DMS53 (cell line): ENCODE results near the gene YES1.

Experiments used
- DNase-seq: peaks from one replicate; lab custom pipeline; 2025; lab: John Stamatoyannopoulos, UW

The YES1 gene

GRCh38 chr18:725646-726045 lies 86.4 kb downstream of the YES1 start:
- no peak for DNase-seq

- DNase-seq = no peak
Observed at GRCh38 chr18:723541-724080, 88.4 kb downstream of the YES1 start.

- no peak for DNase-seq
Observed at GRCh38 chr18:717003-717402, 95.0 kb downstream of the YES1 start.

DNA sequence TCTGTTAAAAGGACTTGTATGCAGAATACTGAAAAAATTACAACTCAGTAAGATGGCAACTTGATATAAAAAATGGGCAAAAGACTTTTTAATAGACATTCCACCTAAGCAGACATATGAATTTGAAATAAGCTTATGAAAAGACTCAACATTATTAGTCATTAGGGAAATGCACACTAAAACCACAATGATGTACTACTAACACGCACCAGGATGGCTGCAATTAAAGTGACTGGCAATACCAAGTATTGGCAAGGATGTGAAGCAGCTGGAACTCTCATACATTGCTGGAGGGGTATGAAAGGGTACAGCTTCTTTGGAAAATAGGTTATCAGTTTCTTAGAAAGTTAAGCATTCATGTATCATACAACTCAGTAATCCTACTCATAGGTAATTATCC lies 96.4 kb downstream of the YES1 start:
- no peak for DNase-seq

GRCh38 chr18:713135-713490 lies 98.9 kb downstream of the YES1 start:
- DNase-seq = no peak

DNA sequence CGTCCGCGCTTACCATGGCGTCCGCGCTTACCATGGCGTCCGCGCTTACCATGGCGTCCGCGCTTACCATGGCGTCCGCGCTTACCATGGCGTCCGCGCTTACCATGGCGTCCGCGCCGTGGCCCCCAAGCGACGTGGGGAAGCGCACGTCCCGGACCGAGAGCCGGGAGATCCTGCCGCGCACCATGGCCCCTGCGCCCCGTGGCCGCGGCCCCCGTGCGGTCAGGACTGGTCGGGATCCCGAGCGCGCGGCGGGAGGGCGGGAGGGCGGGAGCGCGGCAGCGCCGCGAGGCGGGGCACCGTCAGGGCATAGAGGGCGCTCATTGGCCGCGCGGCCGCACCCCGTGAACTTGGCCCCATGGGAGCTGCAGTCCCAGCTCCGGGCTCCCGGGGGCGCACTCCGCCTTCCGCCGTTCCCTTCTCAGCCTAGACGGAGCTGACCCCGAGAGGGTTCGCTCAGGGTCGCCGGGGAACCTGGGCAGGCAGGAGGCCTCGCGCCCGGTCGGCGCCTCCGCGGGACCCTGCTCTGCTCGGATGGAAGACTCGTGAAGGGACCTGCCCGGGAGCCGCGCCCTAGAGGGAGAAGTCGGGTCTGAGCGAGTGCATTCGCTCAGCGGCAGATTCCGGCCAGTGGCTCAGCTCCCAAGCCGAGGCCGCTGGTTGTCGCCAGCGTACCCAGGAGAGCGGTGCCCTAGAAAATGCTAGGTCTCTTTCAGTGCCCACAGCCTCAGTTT lies 99.5 kb downstream of the YES1 start, which contains the start of gene ENOSF1:
ENOSF1 (minus strand) TSS at position 230 of the 734 bp plus-strand sequence; CDS start at position 187, 43 bp downstream.
- peak; percentile 98 for DNase-seq

- DNase-seq = peak; percentile 88
Observed at GRCh38 chr18:711657-712400, 100.2 kb downstream of the YES1 start.

DNA sequence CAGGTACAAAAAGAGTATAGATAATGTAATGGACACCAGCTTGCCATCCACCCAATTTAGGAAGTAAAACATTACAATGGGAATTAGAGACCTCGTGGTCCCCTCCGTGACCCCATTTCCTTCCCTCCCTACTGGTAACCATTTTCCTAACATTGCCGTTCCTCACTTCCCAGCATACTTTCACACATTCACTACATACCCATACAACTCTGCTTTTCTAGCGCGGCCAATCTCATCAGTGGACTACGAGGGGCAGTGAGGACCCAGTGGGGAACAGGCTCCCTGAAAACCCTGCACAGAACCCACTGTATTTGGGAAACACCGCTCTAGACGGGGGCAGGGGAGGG lies 100.8 kb downstream of the YES1 start:
- DNase-seq = no peak

- DNase-seq = peak; percentile 41
Observed at GRCh38 chr18:710418-711300, 101.4 kb downstream of the YES1 start.

- DNase-seq = peak; percentile 24
Observed at GRCh38 chr18:709771-710170, 102.3 kb downstream of the YES1 start.

DNA sequence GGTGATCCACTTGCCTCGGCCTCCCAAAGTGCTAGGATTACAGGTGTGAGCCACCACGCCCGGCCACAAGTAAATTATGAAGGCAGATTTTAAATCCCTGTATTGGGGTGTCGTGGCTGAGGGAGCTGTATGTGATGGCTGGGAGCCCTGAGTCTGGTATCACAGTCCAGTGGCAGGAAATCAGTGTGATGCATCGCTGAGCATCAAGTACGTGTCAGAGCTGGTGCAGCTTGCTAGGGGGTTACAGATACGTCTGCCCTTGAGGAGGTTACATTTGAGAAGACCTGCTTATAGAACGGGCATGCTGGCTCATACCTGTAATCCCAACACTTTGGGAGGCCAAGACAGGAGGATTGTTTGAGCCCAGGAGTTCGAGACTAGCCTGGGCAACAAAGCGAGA lies 103.9 kb downstream of the YES1 start:
- DNase-seq = peak; percentile 37

GRCh38 chr18:706405-706804 lies 105.6 kb downstream of the YES1 start:
- DNase-seq = no peak

GRCh38 chr18:703213-703967 lies 108.7 kb downstream of the YES1 start:
- DNase-seq = no peak

GRCh38 chr18:697800-698199 lies 114.2 kb downstream of the YES1 start:
- DNase-seq = no peak

- no peak for DNase-seq
Observed at GRCh38 chr18:697012-697411, 115.0 kb downstream of the YES1 start.

GRCh38 chr18:693466-694187 lies 118.4 kb downstream of the YES1 start:
- no peak for DNase-seq

- no peak for DNase-seq
Observed at GRCh38 chr18:692824-693223, 119.2 kb downstream of the YES1 start.

DNA sequence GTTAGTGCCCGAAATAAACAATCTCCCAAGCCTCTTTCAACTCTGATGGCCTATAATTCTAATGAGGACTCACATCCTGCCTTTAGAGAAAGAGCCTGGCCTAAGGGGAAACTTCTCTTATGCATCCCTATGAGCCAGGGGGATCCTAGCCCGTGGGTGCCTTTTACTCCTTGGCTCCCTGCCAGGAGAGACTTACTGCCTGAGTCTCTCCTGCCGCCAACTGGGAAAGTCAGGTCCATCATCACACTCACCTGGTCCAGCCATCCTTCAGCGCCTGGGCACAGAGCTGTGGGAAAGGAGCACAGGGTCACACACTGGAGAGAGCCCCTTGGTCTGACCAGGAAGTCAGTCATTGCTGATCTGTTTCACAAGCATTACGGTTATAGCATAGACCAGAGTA lies 123.7 kb downstream of the YES1 start:
- no peak for DNase-seq

DNA sequence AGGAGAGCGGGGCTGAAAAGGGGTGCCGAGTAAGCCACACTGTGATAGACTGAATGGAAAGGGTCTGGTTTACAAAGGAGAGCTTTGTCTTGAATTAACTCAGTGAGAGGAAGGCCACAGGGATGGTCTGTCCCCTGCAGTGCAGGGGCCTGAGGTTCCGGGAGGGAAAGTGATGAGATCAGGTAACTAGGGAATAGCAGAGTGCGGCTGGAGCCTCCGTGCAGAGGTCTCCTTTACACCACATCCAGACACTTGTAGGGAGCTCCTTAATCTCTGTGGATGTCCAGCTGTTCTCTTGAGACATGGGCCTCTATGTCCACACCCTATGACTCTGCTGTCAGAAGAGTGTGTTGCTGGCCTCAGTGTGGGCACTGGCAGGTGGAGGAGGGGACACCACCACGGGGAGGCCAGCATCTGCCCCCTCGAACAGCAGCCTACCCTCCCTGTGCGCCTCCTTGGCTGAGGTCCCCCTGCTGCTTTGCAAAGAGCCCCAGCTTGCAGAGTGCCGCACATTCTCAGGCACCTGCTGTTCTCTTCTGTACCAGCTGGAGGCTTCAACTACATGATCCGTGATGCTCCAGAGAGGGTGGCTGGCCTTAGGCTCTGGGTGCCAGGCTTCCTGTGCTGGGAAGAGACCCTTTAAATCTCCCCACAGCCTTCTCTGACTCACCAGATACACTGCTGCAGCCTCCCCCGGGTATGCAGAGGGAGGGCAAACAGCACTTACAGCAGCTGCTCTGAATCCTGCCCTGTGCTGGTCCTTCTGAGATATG lies 125.5 kb downstream of the YES1 start:
- DNase-seq = no peak

GRCh38 chr18:685438-685837 lies 126.6 kb downstream of the YES1 start:
- peak; percentile 39 for DNase-seq
